GM18502 (cell line): ENCODE measurements around the gene TNFRSF18.
"Not testable (repeated sequence)": the region's sequence is repeated elsewhere in the genome, so short reads cannot be mapped to it uniquely, and the experiment has no call there.

Source experiments
- ATAC-seq: cut with Tn5 transposase; IDR thresholded peaks from one replicate; pipeline ENCODE4 v1.9.1; 2021; ENCODE audit warnings: mild to moderate bottlenecking; ENCODE audit not compliant: unreplicated experiment, poor library complexity

TNFRSF18 gene

DNA sequence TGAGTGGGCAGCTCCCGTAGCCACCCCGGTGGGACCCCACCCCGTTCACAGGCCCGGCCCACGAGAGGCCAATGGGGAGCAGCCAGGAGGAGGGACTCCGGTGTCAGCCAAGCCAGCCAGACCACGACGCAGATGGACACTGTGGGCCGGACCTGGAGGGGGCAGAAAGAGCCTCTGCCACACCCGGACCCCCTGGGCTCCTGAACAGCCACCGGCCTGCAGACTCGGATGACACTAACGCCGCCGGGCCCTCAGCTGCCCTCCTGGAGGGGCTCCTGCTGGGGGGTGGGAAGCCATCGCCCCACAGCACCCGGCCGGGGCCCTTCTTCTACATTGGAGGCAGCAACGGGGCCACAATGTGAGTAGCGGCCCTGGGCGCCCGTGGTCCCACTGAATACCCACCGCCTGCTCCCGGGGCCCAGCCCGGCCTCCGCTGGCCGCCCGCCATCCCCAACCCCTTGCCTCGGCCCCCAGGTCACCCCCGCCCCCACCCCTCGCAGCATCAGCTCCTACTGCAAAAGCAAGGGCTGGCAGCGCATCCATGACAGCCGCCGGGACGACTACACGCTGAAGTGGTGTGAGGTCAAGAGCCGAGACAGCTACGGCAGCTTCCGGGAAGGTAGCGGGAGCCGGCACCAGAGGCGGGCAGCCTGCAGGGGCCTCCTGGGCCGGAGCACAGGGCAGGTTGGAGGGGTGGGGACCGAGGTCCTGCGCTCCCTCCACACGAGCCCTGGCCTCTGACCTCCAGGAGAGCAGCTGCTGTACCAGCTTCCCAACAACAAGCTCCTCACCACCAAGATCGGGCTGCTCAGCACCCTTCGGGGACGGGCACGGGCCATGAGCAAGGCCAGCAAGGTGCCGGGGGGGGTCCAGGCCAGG, 26.2 kb downstream of the TNFRSF18 start:
- no peak for ATAC-seq

DNA sequence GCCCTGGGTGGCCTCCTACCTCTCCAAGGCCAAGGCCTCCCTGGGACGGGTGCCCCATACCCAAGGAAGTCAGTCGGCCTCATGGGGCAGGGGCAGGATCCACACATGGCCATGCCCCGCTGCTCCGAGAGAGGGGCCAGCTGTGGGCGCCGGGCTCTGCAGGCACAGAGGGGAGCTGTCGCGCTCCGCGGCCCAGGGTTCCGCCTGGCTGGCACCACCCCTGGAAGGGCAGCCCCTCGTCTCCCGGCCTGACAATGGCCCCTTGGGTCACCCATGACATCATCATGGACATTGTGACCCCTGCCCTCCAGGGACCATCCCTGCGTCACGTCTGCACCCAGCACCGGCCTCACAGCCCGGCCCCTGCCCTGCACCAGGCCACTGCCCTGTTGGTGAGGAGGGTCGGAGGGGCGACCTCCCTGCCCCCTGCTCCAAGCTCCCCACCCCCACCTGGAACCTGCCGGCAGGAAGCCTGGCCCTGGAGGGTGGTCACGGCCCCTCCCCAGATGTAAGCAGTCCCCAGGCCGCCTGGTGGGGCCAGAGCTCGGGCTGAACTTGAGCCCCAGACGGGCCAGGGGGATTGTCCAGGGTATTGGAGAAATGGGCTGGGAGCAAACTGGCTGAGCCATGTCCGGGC, 26.9 kb downstream of the TNFRSF18 start:
- ATAC-seq, result no peak

DNA sequence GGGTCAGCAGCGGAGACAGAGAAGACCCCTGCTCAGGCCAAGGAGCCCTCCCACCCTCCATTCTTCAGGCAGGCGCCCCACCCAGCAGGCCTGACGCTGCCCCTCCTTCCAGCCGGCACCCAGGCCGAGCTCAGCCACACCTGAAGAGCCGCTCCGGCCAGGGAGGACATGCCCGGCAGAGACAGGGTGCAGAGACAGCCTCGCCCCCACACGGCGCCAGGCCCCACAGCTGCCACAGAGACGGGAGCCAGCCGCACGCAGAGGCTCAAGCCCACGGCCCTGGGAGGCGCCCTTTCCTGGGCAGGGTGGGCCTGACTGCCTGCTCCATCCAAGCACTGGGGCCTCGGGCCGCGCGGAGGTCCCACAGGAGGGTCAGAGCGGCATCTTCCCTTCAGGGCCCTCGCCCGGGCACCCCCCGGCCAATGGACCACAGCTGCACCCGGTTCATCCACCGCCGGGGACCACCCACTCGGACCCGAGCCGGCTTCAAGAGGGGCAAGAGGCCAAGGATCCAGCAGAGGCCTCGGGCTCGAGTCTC, 27.5 kb downstream of the TNFRSF18 start:
- no peak for ATAC-seq

DNA sequence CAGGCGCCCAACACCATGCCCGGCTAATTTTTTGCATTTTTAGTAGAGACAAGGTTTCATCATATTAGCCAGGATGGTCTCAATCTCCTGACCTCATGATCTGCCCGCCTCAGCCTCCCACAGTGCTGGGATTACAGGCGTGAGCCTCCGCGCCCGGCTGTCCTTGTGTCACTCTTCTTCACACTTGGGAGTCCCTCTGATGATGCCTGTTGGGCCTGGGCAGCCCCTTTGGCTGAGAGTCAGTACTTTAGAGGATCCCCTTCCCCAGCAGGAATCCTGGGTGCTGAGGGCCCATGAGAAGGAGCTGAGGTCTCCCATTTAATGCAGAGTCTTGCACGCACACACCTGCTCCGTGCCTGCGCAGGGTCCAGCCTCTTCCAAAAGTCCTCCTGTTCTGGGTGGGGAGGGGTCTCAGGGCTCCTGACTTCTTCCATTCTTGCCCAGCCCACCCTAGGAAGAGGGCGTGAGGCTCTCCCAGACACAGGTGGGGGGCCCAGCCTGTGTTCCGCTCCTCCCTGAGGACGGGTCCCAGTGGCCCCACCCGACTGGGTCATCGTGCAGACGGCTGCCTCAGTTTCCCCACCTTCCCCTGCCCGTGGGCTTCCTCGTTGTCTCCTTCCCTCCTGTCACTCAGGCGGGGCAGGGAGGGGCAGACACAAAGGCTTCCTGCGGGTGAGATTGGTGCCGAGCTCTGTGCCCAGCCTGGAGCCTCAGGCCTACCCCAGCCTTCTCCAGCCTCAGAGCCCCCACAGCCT, 28.8 kb downstream of the TNFRSF18 start:
- ATAC-seq, result no peak

DNA sequence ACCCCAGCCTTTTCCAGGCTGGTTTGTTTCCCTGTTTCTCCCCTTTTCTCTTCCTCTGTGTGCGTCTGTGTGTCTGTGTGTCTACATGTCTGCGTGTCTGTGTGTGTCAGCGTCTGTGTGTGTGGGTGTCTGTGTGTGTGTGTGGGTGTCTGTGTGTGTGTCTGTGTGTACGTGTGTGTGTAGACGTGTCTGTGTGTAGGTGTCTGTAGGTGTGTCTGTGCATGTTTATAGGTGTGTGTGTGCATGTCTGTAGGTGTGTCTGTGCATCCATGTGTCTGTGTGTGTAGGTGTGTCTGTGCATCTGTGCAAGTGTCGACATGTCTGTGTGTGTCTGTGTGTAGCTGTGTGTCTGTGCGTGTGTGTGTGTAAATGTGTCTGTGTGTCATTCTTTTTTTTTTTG, 29.5 kb downstream of the TNFRSF18 start:
- ATAC-seq, result no peak

DNA sequence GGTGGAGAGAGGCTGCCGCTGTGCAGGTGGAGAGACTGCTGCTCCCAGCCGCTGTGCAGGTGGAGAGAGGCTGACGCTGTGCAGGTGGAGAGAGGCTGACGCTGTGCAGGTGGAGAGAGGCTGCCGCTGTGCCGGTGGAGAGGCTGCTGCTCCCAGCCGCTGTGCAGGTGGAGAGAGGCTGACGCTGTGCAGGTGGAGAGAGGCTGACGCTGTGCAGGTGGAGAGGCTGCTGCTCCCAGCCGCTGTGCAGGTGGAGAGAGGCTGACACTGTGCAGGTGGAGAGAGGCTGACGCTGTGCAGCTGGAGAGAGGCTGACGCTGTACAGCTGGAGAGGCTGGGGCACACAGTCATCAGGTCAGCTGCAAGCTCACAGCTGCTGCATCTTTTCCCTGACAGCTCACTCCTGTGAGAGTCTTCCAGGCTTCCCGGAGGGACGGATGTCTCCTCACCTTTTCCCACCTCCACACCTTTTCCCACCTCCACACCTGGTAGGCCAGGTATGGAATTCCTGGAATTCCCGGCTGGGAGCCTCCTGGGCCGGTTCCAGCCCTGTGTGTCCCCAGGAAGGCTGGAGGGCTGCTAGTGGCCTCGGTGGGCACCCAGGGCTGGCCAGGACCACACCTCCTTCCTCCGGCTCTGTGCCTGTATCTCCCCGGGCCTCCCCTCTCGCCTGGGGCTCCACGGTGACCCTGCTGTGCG, 30.2 kb downstream of the TNFRSF18 start:
- ATAC-seq, result not testable (repeated sequence)

DNA sequence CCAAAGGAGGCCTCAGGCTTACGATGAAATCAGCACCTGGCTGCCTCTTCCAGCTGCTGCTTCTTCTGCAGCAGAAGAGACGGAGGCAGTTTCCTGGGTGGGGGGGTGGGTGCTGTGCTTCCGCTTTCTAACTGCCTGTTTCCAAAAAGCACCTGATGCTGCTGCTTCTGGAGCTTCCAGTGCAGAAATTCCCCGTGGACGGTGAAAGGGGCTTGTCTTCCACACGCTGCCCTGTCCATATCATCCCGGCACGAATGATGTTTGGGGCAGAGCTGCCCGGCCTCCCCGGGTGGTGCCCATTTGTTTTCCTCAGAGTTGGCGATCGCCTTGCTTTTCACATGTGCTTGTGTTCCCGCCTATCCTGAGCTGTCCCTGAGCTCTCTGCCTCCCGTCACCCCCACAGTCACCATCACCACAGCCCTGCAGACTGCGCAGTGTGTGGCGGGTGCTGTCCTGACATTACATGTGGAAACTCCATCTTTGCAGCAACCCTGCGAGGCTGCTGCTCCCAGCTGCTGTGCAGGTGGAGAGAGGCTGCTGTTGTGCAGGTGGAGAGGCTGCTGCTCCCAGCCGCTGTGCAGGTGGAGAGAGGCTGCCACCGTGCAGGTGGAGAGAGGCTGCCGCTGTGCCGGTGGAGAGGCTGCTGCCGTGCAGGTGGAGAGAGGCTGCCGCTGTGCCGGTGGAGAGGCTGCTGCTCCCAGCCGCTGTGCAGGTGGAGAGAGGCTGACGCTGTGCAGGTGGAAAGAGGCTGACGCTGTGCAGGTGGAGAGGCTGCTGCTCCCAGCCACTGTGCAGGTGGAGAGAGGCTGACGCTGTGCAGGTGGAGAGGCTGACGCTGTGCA, 30.9 kb downstream of the TNFRSF18 start:
- no peak for ATAC-seq

DNA sequence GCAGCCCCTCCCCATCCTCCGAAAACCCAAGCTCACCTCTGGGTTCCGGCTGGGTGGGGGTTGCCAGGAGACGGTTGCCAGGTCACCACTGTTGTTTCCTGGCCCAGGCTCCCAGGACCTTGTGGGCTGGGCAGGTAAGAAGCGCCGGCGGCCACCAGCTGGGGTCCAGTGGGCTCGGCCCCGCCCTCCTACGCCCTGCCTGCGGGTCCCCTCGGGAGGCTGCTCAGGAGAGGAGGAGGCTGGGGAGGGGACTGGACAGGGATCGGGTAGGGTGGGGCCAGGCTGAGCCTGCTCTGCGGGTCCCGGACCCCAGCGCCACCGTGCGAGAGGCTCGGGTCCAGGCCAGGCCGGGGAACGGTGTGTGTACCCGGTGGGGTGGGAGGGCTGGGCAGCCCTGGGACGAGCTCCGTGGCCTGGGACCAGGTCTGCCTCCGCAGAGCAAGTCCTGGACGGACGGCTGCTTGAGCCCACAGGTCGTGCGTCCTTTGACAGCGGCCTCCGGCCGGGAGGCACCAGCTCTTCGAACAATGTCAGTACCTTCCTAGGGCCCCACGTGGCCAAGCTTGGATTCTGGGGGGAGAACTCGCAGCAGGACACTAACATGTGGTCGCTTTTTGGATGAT, 32.5 kb downstream of the TNFRSF18 start, which contains the start of gene TTLL10:
TTLL10 (plus strand) TSS at position 88 of the 623 bp plus-strand sequence. CDS start 5,336 bp downstream, outside the sequence.
- no peak for ATAC-seq

DNA sequence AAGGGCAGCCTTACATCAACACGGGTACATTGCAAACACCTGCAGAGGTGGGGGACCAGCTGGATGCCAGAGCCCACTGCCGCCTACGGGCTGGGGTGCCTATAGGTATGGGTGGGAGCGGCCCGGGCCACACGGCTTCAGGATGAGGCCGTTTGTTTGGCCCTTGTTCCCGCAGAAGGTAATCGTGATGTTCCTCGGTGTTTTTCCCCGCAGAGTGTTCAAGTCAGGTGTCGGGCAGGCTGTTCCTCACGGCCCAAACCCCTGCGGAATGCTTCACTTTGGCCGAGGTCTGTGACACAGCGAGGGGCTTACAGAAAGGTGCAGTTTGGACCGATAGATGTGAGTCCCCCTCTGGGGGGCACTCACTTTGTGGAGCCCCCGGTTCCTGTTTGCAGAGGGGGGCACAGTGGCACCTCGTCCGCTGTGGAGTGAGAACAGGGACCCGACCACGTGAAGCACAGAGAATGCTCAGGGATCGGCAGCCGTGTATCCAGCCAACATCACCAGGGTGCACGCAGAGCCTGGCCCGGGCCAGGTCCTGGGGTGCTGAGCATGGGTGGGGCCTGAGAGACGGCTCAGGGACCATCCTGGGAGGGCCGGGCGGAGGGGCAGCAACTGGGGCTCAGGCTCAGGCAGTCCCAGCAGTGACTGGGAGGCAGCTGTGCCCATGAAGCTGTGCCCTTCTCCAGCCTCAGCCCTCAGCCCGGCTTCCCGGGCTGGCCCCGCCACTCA, 33.2 kb downstream of the TNFRSF18 start:
- no peak for ATAC-seq

DNA sequence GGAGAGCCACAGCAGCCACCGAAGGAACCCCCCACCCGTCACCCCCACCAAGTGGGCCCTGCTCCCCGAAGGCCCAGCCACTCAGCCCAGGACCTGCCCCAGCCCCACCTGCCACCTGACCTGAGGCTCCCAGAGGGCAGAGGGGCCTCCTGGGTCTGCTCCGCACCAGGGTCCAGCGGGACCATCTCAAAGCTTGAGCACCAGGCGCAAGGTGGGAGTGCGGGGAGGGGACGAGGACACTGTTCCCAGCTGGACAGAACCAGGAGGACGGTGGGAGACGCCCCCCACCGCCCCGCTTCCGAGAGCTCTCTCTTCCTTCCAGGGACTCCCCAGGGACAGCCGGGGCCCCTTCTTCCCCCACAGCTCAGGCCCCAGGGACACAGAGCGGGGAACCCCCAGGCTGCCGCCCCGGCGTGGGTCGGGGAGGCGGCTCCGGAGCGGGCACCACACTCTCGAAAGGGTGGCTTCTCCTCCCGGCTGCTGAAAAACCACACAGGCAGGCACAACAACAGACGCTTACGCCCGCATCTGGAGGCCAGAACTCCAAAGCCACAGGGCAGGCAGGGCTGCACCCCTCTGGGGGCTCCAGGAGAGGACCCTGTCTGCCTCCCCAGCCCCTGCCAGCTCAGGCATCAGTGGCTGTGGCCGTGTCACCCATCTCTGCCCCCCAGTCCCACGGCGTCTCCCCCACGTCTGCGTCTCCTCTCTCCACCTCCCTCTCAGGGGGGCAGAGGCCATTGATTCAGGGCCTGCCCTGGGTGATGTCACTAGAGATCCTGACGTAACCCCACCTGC, 34.6 kb downstream of the TNFRSF18 start:
- no peak for ATAC-seq

DNA sequence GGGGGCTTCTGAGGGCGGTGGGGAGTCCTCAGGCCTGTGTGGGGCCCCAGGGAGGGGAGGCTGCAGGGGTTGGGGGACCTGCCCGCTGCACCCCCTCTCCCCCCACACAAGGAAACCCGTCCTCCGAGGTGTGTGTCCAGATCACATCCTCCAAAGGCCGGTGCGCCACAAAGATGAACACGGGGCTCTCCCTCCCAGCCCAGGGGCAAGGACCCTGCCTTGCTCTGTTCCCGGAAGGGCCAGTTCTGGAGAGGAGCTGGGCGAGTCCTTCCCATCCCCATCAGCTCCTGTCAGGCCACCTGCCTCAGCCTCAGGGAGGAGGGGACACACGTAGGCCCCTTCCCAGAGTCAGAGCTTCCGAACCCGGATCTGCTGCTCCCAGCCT, 35.2 kb downstream of the TNFRSF18 start:
- no peak for ATAC-seq

DNA sequence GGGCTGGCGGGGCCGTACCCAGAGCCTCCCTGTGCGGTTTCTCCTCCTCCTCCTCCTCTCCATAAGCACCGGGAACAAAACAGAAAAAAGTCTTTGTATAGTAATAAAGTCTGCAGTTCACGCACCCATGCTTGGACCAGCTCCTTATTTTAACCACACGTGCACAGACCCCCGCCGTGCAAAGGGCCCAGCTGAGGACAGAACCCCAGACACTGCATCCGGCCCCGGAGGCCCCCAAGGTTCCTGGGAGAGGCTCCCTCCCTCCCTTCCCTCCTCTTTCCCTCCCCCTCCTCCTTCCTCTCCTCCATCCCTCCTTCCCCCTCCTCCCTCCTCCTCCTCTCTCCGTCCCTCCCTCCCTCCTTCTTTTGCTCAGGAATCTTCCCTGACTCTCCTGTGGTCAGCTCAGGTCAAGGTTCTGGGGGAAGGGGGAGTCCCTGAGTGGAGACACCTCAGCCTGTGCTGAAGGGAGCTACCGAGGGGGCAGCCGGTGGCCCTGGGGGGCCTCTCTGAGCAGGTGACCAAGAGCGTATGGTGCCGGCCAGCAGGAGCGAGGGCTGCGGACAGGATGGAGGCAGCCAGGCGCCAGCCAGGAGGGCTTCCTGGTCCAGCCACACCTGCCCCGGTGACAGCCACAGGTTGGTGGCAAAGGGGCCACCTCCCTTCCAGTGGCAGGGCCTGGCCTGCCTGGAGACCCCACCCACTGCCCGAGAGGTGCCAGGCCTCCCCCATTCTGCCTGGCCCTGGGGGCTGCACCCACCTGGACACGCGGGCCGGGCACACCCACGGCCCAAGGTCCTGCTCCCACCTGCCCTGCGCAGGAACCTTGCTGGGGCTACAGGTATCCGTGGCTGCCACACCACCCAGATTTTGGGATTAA, 35.9 kb downstream of the TNFRSF18 start:
- ATAC-seq, result no peak

DNA sequence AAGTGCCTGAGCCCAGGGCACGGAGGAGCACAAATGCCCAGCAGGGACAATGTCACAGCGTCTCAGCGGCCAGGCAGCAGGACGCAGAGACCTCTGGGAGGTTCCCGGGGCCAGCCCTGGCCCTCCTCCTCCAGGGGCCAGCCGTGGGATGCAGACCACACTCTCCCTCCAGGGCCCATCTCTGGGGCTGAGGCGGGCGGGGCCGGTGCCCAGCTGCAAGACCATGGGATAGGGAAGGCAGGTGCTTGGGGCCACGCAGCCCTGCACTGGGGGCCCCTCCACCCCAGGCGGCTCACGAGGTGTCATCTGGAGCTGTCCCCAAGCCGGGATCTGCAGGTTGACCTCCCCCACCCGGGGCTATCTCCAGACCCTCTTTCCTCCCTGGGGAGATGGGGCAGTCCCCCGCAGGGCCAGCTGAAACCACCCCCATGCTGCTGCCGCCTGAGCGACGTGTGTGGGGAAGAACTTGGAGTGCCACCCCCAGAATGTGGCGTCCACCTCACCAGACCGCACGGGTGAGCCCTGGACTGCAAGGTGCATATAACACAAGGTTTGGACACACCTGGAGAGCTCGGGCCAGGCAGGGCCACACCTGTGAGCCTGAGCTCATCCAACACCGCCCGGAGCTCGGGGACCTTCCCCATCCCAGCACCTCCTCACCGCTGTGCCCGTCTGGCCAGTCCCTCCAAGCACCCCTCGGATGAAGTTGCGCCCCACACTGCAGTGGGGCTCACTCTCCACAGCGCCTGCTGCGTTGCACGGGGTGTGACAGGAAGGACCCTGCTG, 36.8 kb downstream of the TNFRSF18 start:
- ATAC-seq, result no peak

DNA sequence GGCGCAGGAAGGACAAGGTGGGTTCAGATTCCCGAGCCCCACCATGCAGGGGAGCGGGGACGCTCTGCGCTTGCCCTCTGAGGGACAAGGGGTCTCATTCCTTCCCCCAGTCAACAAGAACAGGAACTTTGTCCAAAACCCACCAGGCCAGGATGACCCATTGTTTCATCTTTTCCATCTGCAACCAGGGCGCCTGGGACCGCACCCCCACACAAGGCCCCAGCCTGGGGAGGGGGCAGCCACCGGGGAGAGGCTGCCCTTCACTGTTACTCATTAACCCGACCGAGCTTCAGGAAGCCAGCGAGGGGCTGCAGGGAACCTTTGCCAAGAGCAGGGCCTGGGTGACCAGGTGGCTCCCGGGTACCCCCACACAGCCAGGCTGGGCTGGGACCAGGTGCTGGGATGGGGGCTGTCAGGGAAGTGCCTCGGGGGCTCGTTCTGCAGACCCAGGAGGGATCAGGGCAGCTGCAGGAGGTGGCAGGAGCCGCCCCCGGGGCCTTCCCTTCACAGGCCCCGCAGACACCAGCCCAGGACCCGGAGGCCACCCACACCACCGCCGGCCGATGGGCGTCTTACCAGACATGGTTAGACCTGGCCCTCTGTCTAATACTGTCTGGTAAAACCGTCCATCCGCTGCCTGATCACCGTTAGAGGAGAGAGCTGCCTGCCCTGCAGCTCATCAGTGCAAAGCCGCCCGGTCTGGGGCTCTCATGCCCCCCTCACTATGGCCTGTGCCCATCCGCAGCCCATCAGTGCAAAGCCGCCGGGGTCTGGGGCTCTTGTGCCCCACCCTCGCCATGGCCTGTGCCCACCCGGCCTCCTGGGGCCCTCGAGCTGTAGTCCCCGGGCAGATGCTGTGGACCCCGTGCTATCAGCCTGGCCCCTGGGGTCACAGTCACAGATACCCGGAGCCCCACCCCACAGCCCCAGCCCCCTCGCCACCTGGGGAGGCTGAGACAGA, 37.7 kb downstream of the TNFRSF18 start:
- no peak for ATAC-seq
